Gastroesophageal sphincter (tissue), 3 donors: ENCODE results near the gene CDC42EP5.

ENCODE experiments used
- CTCF ChIP-seq, 4 experiments: fragments of 200-600 bp in 2 of 4; fragments of 450-650 bp in 2 of 4; sonication (generic) in 1 of 4; IDR thresholded peaks; one replicate each; pipeline ENCODE4 v1.5.1; 2017 to 2019; ENCODE audit warnings: antibody characterized with exemption in 4 of 4, mild to moderate bottlenecking in 2 of 4, moderate library complexity in 2 of 4
- EP300 ChIP-seq: sonication (generic); formaldehyde crosslinking; IDR thresholded peaks from one replicate; pipeline ENCODE4 v1.6.1; 2017; ENCODE audit warnings: antibody characterized with exemption, mild to moderate bottlenecking
- POLR2A ChIP-seq, 2 donors: fragments of 450-650 bp; IDR thresholded peaks; one replicate each; pipeline ENCODE4 v1.6.1; 2017; ENCODE audit warnings: antibody characterized with exemption in 2 of 2, mild to moderate bottlenecking in 2 of 2, moderate library complexity in 1 of 2
- POLR2AphosphoS5 ChIP-seq: sonication (generic); formaldehyde crosslinking; IDR thresholded peaks from one replicate; pipeline ENCODE4 v1.6.1; 2017; ENCODE audit warnings: antibody characterized with exemption

GRCh38 chr19:54418030-54418929 is 54.8 kb downstream of the CDC42EP5 start:
- TF ChIP-seq POLR2A (IDR thresholded peaks at IDR 0.05) (no peak), CTCF (IDR thresholded peaks at IDR 0.05) (no peak), POLR2AphosphoS5 (no peak), EP300 (no peak)
